Keratinocyte (primary cell): ENCODE results near the gene PALMD.

ENCODE experiments used
- CTCF ChIP-seq, 3 experiments: IDR thresholded peaks in 1 of 3; conservative IDR thresholded peaks in 1 of 3; optimal IDR thresholded peaks in 1 of 3; 2 replicates in 2 of 3; 3 replicates in 1 of 3; pipeline versions ENCODE3 to v1.5.1; 2011; ENCODE audit warnings: low read length in 3 of 3, mild to moderate bottlenecking in 3 of 3, moderate library complexity in 2 of 3, control low read depth in 1 of 3, inconsistent platforms in 1 of 3; ENCODE audit not compliant: insufficient read depth in 2 of 3; ENCODE audit errors: extremely low read depth in 1 of 3
- EZH2 ChIP-seq: IDR thresholded peaks from one replicate; pipeline ENCODE4 v1.6.1; 2012; ENCODE audit warnings: inconsistent platforms, mild to moderate bottlenecking, low read length, moderate library complexity

GRCh38 chr1:99613716-99614115, 32.2 kb upstream of the PALMD start:
- no peak for TF ChIP-seq CTCF (optimal IDR thresholded peaks at IDR 0.05 in 1 of 3, IDR thresholded peaks at IDR 0.05 in 1 of 3, conservative IDR thresholded peaks at IDR 0.05 in 1 of 3; ENCODE audit: extremely low read depth in 1 of 3, insufficient read depth in 2 of 3, low read length in 3 of 3)
- no peak for TF ChIP-seq EZH2
